H1 (cell line): ENCODE data around the gene MEN1. TPM values are rescaled to one million over a fixed set of nuclear protein-coding genes. Genes with fewer than 3 reads are reported as not detected.

Experiments used
- CTCF ChIA-PET: fragments of 300-600 bp; sonication (Branson Sonifier 250); formaldehyde crosslinking; loops from one replicate; lab custom pipeline; 2021; ENCODE audit not compliant: partially characterized antibody; lab: Charles Lee
- POLR2A ChIA-PET: fragments of 300-600 bp; sonication (Branson Sonifier 250); formaldehyde crosslinking; loops from one replicate; lab custom pipeline; 2021; ENCODE audit warnings: inconsistent platforms; ENCODE audit not compliant: partially characterized antibody; lab: Charles Lee
- DNase-seq, 2 experiments: peaks; one replicate each; pipeline versions ENCODE4 v3.0.0 to v3.0.0-alpha.2; 2010 to 2022; ENCODE audit warnings: low spot score in 2 of 2, low read depth in 1 of 2, mixed read lengths in 1 of 2
- FAIRE-seq: peaks from 2 replicates; lab custom pipeline; 2011; peaks lifted over from hg19 to GRCh38; lab: Jason Lieb, UNC
- H2AFZ ChIP-seq: 2 replicates; pipeline ENCODE4 v1.8.1; 2012; ENCODE audit warnings: low read length, inconsistent platforms
- H2AK5ac ChIP-seq: 2 replicates; pipeline ENCODE4 v1.6.1; 2013; ENCODE audit warnings: low read depth, low read length
- H2BK120ac ChIP-seq: replicated peaks from 2 replicates; pipeline ENCODE3; 2013; ENCODE audit warnings: low read depth, low read length, inconsistent platforms
- H2BK12ac ChIP-seq: 2 replicates; pipeline ENCODE4 v1.6.1; 2013; ENCODE audit warnings: low read depth, low read length
- H2BK15ac ChIP-seq: 2 replicates; pipeline ENCODE4 v1.6.1; 2013; ENCODE audit warnings: low read length
- H2BK20ac ChIP-seq: 2 replicates; pipeline ENCODE4 v1.6.1; 2013; ENCODE audit warnings: low read length
- H2BK5ac ChIP-seq: 2 replicates; pipeline ENCODE4 v1.6.1; 2013; ENCODE audit warnings: low read depth, low read length
- H3K14ac ChIP-seq: 2 replicates; pipeline ENCODE4 v1.6.1; 2013; ENCODE audit warnings: inconsistent platforms; ENCODE audit not compliant: insufficient read length
- H3K18ac ChIP-seq: 2 replicates; pipeline ENCODE4 v1.6.1; 2013; ENCODE audit warnings: low read length; ENCODE audit errors: extremely low read depth
- H3K23ac ChIP-seq: 2 replicates; pipeline ENCODE4 v1.6.1; 2013; ENCODE audit warnings: inconsistent platforms; ENCODE audit not compliant: insufficient read length
- H3K23me2 ChIP-seq: 2 replicates; pipeline ENCODE4 v1.6.1; 2013; ENCODE audit warnings: low read depth, low read length
- H3K27ac ChIP-seq: 2 replicates; pipeline ENCODE4 v1.6.1; 2011; ENCODE audit warnings: low read depth, low read length, inconsistent platforms
- H3K27me3 ChIP-seq, 4 experiments: replicated peaks in 1 of 4; 1 replicate in 1 of 4; 2 replicates in 3 of 4; pipeline versions ENCODE4 v1.6.1 to v1.8.1; 2011 to 2013; ENCODE audit warnings: low read length in 3 of 4, mild to moderate bottlenecking in 3 of 4, inconsistent platforms in 2 of 4, mixed read lengths in 2 of 4, moderate library complexity in 1 of 4; ENCODE audit not compliant: control insufficient read depth in 3 of 4, insufficient read depth in 3 of 4; ENCODE audit errors: extremely low read depth in 1 of 4
- H3K36me3 ChIP-seq, 4 experiments: 2 replicates each; pipeline versions ENCODE4 v1.6.1 to v1.8.1; 2011 to 2013; ENCODE audit warnings: mild to moderate bottlenecking in 4 of 4, low read length in 3 of 4, moderate library complexity in 2 of 4, control low read depth in 1 of 4, inconsistent platforms in 1 of 4; ENCODE audit not compliant: insufficient read depth in 4 of 4, control insufficient read depth in 2 of 4
- H3K4ac ChIP-seq: replicated peaks from 2 replicates; pipeline ENCODE3; 2013; ENCODE audit warnings: low read length, low read depth, mixed read lengths, inconsistent platforms; ENCODE audit not compliant: insufficient read length
- H3K4me1 ChIP-seq, 4 experiments: replicated peaks in 1 of 4; 1 replicate in 1 of 4; 2 replicates in 3 of 4; pipeline versions ENCODE4 v1.6.1 to v1.8.1; 2011 to 2013; ENCODE audit warnings: low read length in 3 of 4, inconsistent platforms in 2 of 4, mixed read lengths in 1 of 4; ENCODE audit not compliant: insufficient read depth in 4 of 4, control insufficient read depth in 3 of 4
- H3K4me2 ChIP-seq, 2 experiments: 2 replicates each; pipeline versions ENCODE4 v1.6.1 to v1.8.1; 2011 to 2013; ENCODE audit warnings: low read depth in 2 of 2, low read length in 2 of 2, control low read depth in 1 of 2, inconsistent platforms in 1 of 2, mild to moderate bottlenecking in 1 of 2; ENCODE audit not compliant: insufficient read depth in 1 of 2
- H3K4me3 ChIP-seq, 4 experiments: fragments of 200-600, 300-600 bp in 1 of 4; sonication (generic), shearing (Covaris generic), sonication (Bioruptor Twin) in 1 of 4; 2 replicates each; pipeline versions ENCODE4 v1.5.1 to v1.8.1; 2011 to 2016; ENCODE audit warnings: low read length in 4 of 4, low read depth in 3 of 4, control low read depth in 2 of 4, inconsistent platforms in 2 of 4, mild to moderate bottlenecking in 2 of 4, mixed read lengths in 1 of 4, moderate library complexity in 1 of 4; ENCODE audit not compliant: insufficient read depth in 2 of 4; ENCODE audit errors: extremely low read depth in 1 of 4
- H3K56ac ChIP-seq: replicated peaks from 2 replicates; pipeline ENCODE3; 2013; ENCODE audit warnings: low read depth, mild to moderate bottlenecking, mixed read lengths, low read length, inconsistent platforms; ENCODE audit not compliant: insufficient read length
- H3K79me1 ChIP-seq: 2 replicates; pipeline ENCODE4 v1.6.1; 2013; ENCODE audit warnings: low read depth, low read length, control low read depth
- H3K79me2 ChIP-seq, 2 experiments: 2 replicates each; pipeline versions ENCODE4 v1.6.1 to v1.8.1; 2012 to 2013; ENCODE audit warnings: low read length in 2 of 2, mild to moderate bottlenecking in 2 of 2, inconsistent platforms in 1 of 2; ENCODE audit not compliant: insufficient read depth in 2 of 2, control insufficient read depth in 1 of 2
- H3K9ac ChIP-seq, 4 experiments: replicated peaks in 1 of 4; 1 replicate in 1 of 4; 2 replicates in 3 of 4; pipeline versions ENCODE4 v1.6.1 to v1.8.1; 2011 to 2013; ENCODE audit warnings: low read depth in 3 of 4, low read length in 3 of 4, control low read depth in 2 of 4, mild to moderate bottlenecking in 2 of 4, moderate library complexity in 2 of 4, inconsistent platforms in 1 of 4; ENCODE audit errors: extremely low read depth in 1 of 4
- H3K9me3 ChIP-seq, 2 experiments: 2 replicates each; pipeline versions ENCODE4 v1.6.1 to v1.8.1; 2012 to 2013; ENCODE audit warnings: mild to moderate bottlenecking in 2 of 2, moderate library complexity in 2 of 2, control low read depth in 1 of 2, inconsistent platforms in 1 of 2, low read depth in 1 of 2, low read length in 1 of 2, mixed read lengths in 1 of 2; ENCODE audit not compliant: insufficient read depth in 2 of 2
- H4K20me1 ChIP-seq, 2 experiments: replicated peaks in 1 of 2; 2 replicates each; pipeline versions ENCODE3 to v1.8.1; 2011 to 2013; ENCODE audit warnings: inconsistent platforms in 2 of 2, low read length in 2 of 2, mild to moderate bottlenecking in 1 of 2; ENCODE audit not compliant: insufficient read depth in 2 of 2, control insufficient read depth in 1 of 2
- H4K5ac ChIP-seq: 2 replicates; pipeline ENCODE4 v1.6.1; 2013; ENCODE audit warnings: low read length, low read depth, mixed read lengths, inconsistent platforms; ENCODE audit not compliant: insufficient read length
- H4K8ac ChIP-seq: 2 replicates; pipeline ENCODE4 v1.8.0; 2013; ENCODE audit warnings: mild to moderate bottlenecking, moderate library complexity, low read length, inconsistent platforms; ENCODE audit not compliant: insufficient read depth; ENCODE audit errors: extremely low read depth
- H4K91ac ChIP-seq: replicated peaks from 2 replicates; pipeline ENCODE3; 2013; ENCODE audit warnings: low read length, mixed read lengths, inconsistent platforms; ENCODE audit not compliant: insufficient read length
- ASH2L ChIP-seq: fragments of 200-600, 300-600 bp; sonication (generic); IDR thresholded peaks from one replicate; pipeline ENCODE4 v1.7.1; 2017; ENCODE audit warnings: low read length
- CBX5 ChIP-seq: fragments of 300-800, 300-1000 bp; sonication (generic); IDR thresholded peaks from 2 replicates; pipeline ENCODE4 v1.7.1; 2016; ENCODE audit warnings: antibody characterized with exemption, low read length, low read depth
- POU5F1 ChIP-seq: IDR thresholded peaks from 2 replicates; pipeline ENCODE4 v1.6.1; 2011; ENCODE audit warnings: low read depth, mild to moderate bottlenecking, low read length, moderate library complexity
- TCF12 ChIP-seq: IDR thresholded peaks from 2 replicates; pipeline ENCODE4 v1.6.1; 2011; ENCODE audit warnings: low read depth, mild to moderate bottlenecking, low read length
- WGBS, 2 experiments: shearing (Covaris generic) in 1 of 2; methylation state at CpG; one replicate each; pipeline versions ENCODE4 v1.1.6 to v1.1.7; 2013 to 2015; ENCODE audit warnings: low lambda C conversion rate in 2 of 2, mixed read lengths in 2 of 2, inconsistent platforms in 1 of 2, low coverage in 1 of 2, missing lambda C conversion rate in 1 of 2; ENCODE audit not compliant: insufficient replicate concordance in 2 of 2, insufficient coverage in 1 of 2, insufficient read length in 1 of 2; ENCODE audit errors: extremely low coverage in 1 of 2, missing lambda C conversion rate in 1 of 2; 5-methylcytosine and 5-hydroxymethylcytosine counted together
- polyA plus RNA-seq, 7 experiments: library from polyadenylated mRNA; depleted of rRNA in 3 of 7; stranded (reverse) in 5 of 7; unstranded in 2 of 7; fragments of >200 nt in 5 of 7; fragments of 200-250 nt in 2 of 7; gene quantifications; 1 replicate in 5 of 7; 2 replicates in 1 of 7; 4 replicates in 1 of 7; pipeline versions ENCODE4 v1.2.1 to v1.2.3, GENCODE V29; 2011 to 2013; ENCODE audit warnings: missing spikeins in 2 of 7, mixed read lengths in 2 of 7
- total RNA-seq: library from RNA; stranded (reverse); fragmentation: NEBNext Ultra II Directional; extraction: Animal tissue kit (Norgen Biotek cat#: 25700); gene quantifications from 2 replicates; pipeline ENCODE4 v1.2.1, GENCODE V29; 2021

MEN1 gene
- total and polyA plus RNA-seq, 2 of the 8 experiments (the other 6 are each of a cell fraction or from before 2014, with no cell fraction given): 47.2 to 56.3 TPM

GRCh38 chr11:64851831-64852351 is 41.5 kb upstream of the MEN1 start:
- Histone ChIP-seq H4K91ac (peak overlapping the region; percentile 35), H2BK5ac (peak overlapping the region; percentile 66; the same call in 1 of the 2 replicates), H3K27me3 (no peaks in the 10 kb centered on the region), H3K23ac (no peak overlapping the region), H3K79me2 (no peaks in the 10 kb centered on the region), H3K27ac (no peak overlapping the region), H3K56ac (no peak overlapping the region), H2BK120ac (no peak overlapping the region), H4K8ac (no peak overlapping the region), H3K4me2 (no peak overlapping the region), H3K14ac (no peak overlapping the region), H3K23me2 (no peaks in the 10 kb centered on the region), H4K20me1 (peaks cover 0 to 2% of the 10 kb centered on the region in 2 experiments), H3K18ac (no peak overlapping the region), H3K9me3 (no peaks in the 10 kb centered on the region), H3K4ac (no peak overlapping the region), H2AK5ac (peak overlapping the region; percentile 88), H4K5ac (no peak overlapping the region), H2AFZ (no peak overlapping the region), H3K79me1 (no peaks in the 10 kb centered on the region), H3K4me3 (no peak overlapping the region), H3K36me3 (peaks cover 0 to 5% (median 0%) of the 10 kb centered on the region in 4 experiments; a peak in 1 of 8 replicates), H3K9ac (no peak overlapping the region), H2BK15ac (peak overlapping the region; percentile 92; the same call in 1 of the 2 replicates), H2BK12ac (peak overlapping the region; percentile 50; the same call in 1 of the 2 replicates), H2BK20ac (no peak overlapping the region), H3K4me1 (peaks cover 0 to 17% (median 7%) of the 10 kb centered on the region in 4 experiments; a peak in 6 of 7 replicates)
- FAIRE-seq: no peak
- WGBS, 2 experiments: 79% methylated on average over 8 of the region's 8 CpGs; no CpG with 5 or more reads in 1 of the 2 experiments
- TF ChIP-seq CBX5 (no peak), ASH2L (no peak), POU5F1 (no peak), TCF12 (no peak)
- no peak for DNase-seq
- CTCF ChIA-PET: interaction anchor here (1.2 to 32.3 kb wide), 8 partner anchors 11 to 144 kb away, joined by 3 to 1058 read pairs (median 24); partner anchors contain the start of genes ATG2A, BATF2, EHD1 and GPHA2
- POLR2A ChIA-PET: interaction anchor here (1.5 to 25.7 kb wide), 3 partner anchors 12 to 32 kb away, joined by 3 to 408 read pairs (median 6); partner anchors contain the start of gene EHD1
